Pancreas (tissue), 10 donors: ENCODE measurements around the gene DHODH. TPM values are rescaled to one million over a fixed set of nuclear protein-coding genes. Genes with fewer than 3 reads are reported as not detected.
A peak's percentile ranks its signal among the peaks of the same experiment; 100 is the strongest.
"Not testable (repeated sequence)": the region's sequence is repeated elsewhere in the genome, so short reads cannot be mapped to it uniquely, and the experiment has no call there.

Experiments
- ATAC-seq, 4 donors: fragments of 200-7000 bp; cut with Tn5 transposase; one replicate each; pipeline versions ENCODE4 v1.8.0 to v1.9.1; 2020; ENCODE audit warnings: mild to moderate bottlenecking in 4 of 4, moderate library complexity in 4 of 4
- DNase-seq, 6 donors: peaks; one replicate each; pipeline ENCODE4 v3.0.0-alpha.2; 2020
- FAIRE-seq: peaks from 2 replicates; lab custom pipeline; 2012; peaks lifted over from hg19 to GRCh38; lab: Jason Lieb, UNC
- H3K27ac ChIP-seq, 4 donors: fragments of 200-600 bp; sonication (generic); 1 replicate in 3 of 4; 2 replicates in 1 of 4; pipeline versions ENCODE4 v1.5.0 to v1.8.0; 2020
- H3K27me3 ChIP-seq, 4 donors: fragments of 200-600 bp; one replicate each; pipeline ENCODE4 v1.8.0; 2021
- H3K36me3 ChIP-seq, 3 donors: fragments of 200-600 bp; sonication (generic) in 1 of 3; one replicate each; pipeline versions ENCODE4 v1.5.0 to v1.8.0; 2020 to 2021
- H3K4me1 ChIP-seq, 3 donors: fragments of 200-600 bp; one replicate each; pipeline ENCODE4 v1.8.0; 2021
- H3K4me3 ChIP-seq, 4 donors: fragments of 200-600 bp; sonication (generic) in 2 of 4; one replicate each; pipeline versions ENCODE4 v1.5.0 to v1.8.0; 2020 to 2021
- H3K9me3 ChIP-seq, 4 donors: fragments of 200-600 bp; one replicate each; pipeline ENCODE4 v1.8.0; 2021
- WGBS, 2 donors: extraction: QIAGEN DNeasy Blood & Tissue Kit; methylation state at CpG; one replicate each; pipeline ENCODE4 v1.1.7; 2013; 5-methylcytosine and 5-hydroxymethylcytosine counted together
- intact Hi-C, 3 donors: fragments of 100-400 bp; cut with DNase I; formaldehyde crosslinking; loops; one replicate each; pipeline versions ENCODE4 v1.11.1 to v1.14.2; 2022
- polyA plus RNA-seq, 2 donors: library from polyadenylated mRNA; stranded (reverse); fragments of 200-250 nt; gene quantifications; one replicate each; pipeline ENCODE4 v1.2.3, GENCODE V29; 2013
- total RNA-seq, 6 donors: library from RNA; stranded (reverse); fragmentation: NEBNext Ultra II Directional in 4 of 6; extraction: Animal tissue kit (Norgen Biotek cat#: 25700) in 4 of 6; gene quantifications; one replicate each; pipeline versions ENCODE4 v1.2.1 to v1.2.4, GENCODE V29; 2021 to 2023
- TF ChIP-seq, protein P1 (sequence below), 4 donors: fragments of 200-600 bp; sonication (generic) in 3 of 4; IDR thresholded peaks; one replicate each; pipeline versions ENCODE4 v1.5.0 to v1.8.0; 2021; ENCODE audit warnings: antibody characterized with exemption in 4 of 4
- donor health status: healthy with polysubstance abuse.
- donor health status: DM: no; HTN: no; CAD: no; lungs with moderate emphysema.
- donor health status: DM: no; HTN: no; CAD: no.
- donor health status: control.
- donor health status: control.
- donor health status: Bipolar disorder and iron deficiency.
- donor health status: DM: yes; HTN: yes; CAD: no.
- donor health status: DM: no; HTN: no; CAD: no.
- donor health status: DM: no; HTN: no; CAD: no.
- donor health status: DM: yes; HTN: yes; CAD: no.

Gene DHODH
- total and polyA plus RNA-seq, 8 donors: 2.2 to 5.2 (median 4.2) TPM

DNA sequence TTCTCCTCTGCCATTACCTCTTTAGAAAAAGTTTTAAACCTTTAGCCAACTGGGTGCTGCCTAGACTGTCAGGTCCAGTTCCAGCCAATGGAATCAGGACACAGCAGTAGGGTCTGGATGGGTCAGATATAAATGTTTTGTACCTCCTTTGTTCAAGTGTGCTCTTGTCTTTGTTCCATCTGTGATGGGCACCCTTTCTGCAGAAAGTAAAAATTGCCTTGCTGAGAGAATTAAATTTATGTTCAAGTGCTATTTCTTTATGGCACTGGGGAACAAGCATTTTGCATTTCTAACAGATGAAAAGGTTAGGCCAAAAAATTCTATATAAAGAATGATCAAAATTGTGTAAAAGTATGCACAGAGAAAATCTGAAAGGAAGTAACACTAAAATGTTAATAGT is 40.6 kb downstream of the DHODH start:
- TF ChIP-seq, protein P1, sequence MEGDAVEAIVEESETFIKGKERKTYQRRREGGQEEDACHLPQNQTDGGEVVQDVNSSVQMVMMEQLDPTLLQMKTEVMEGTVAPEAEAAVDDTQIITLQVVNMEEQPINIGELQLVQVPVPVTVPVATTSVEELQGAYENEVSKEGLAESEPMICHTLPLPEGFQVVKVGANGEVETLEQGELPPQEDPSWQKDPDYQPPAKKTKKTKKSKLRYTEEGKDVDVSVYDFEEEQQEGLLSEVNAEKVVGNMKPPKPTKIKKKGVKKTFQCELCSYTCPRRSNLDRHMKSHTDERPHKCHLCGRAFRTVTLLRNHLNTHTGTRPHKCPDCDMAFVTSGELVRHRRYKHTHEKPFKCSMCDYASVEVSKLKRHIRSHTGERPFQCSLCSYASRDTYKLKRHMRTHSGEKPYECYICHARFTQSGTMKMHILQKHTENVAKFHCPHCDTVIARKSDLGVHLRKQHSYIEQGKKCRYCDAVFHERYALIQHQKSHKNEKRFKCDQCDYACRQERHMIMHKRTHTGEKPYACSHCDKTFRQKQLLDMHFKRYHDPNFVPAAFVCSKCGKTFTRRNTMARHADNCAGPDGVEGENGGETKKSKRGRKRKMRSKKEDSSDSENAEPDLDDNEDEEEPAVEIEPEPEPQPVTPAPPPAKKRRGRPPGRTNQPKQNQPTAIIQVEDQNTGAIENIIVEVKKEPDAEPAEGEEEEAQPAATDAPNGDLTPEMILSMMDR (IDR thresholded peaks at IDR 0.05): no peak
- H3K4me1 ChIP-seq: peaks cover 0 to 9% (median 0%) of the 10 kb centered on the region in 3 donors
- H3K27me3 ChIP-seq: no peaks in the 10 kb centered on the region
- DNase-seq (no peak), FAIRE-seq (no peak), ATAC-seq (no peak)
- H3K27ac ChIP-seq: no peak overlapping the region
- no peaks in the 10 kb centered on the region for H3K36me3 ChIP-seq
- no peaks in the 10 kb centered on the region for H3K9me3 ChIP-seq
- H3K4me3 ChIP-seq: no peak overlapping the region
- intact Hi-C loops: no loop called here

DNA sequence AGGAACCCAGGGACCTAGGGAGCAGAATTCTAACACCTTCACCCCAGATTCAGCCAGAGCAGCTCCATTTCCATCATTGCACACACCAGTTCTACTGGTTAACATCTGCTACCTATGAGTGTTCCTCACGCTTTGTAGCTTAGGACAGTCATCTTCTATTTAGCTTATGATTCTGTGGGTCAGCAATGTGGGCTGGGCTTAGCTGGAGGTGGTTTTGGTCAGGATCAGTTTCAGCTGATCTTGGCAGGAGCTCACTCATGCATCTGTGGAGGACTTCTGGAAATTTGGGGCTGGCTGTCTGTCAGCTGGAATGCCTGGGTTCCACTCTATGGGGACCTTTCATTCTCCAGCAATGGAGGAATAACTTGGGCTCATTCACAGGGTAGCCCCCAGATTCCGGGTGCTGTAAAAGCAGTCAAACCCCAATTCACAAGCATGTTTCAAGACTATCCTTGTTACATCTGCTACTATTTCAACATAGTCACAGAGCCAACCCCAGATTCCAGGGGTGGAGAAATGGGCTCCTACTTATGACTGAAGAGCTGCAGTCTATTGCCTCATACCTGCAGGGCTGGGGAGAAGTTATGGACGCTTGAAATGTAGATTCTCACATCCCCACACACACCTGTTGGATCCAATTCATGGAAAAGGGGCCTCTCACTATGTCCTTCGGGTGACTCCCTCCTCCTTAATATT is 42.4 kb downstream of the DHODH start:
- DNase-seq (no peak), FAIRE-seq (no peak), ATAC-seq (peak in 1 of 4 donors; percentile 67)
- no peak overlapping the region for H3K4me3 ChIP-seq
- 81 to 82% methylated on average over 4 of the region's 4 CpGs for WGBS, 2 donors
- no peaks in the 10 kb centered on the region for H3K4me1 ChIP-seq
- no peaks in the 10 kb centered on the region for H3K9me3 ChIP-seq
- no peaks in the 10 kb centered on the region for H3K36me3 ChIP-seq
- H3K27me3 ChIP-seq: no peaks in the 10 kb centered on the region
- intact Hi-C loops: no loop called here
- TF ChIP-seq, protein P1 (IDR thresholded peaks at IDR 0.05): no peak
- H3K27ac ChIP-seq: no peak overlapping the region

DNA sequence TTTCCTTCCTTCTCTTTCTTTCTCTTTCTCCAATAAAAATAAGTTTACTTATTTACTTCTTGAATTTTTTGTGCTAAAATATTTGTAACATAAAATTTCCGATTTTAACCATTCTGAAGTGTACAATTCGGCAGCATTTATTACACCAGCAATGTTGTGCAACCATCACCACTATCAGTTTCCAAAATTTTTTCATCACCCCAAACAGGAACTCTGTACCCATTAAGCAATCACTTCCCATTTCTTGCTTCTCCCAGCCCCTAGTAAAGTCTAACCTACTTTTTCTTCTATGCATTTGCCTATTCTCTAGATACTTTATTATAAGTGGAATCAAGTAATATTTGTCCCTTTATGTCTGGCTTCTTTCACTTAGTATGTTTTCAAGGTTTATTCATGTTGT is 43.3 kb downstream of the DHODH start:
- 87 to 95% methylated on average over 2 of the region's 2 CpGs for WGBS, 2 donors
- ATAC-seq: peak in 1 of 4 donors; percentile 64
- TF ChIP-seq, protein P1 (IDR thresholded peaks at IDR 0.05): no peak
- no peak overlapping the region for H3K27ac ChIP-seq
- DNase-seq: no peak
- H3K36me3 ChIP-seq: no peaks in the 10 kb centered on the region
- H3K4me3 ChIP-seq: no peak overlapping the region
- intact Hi-C loops: no loop called here
- no peaks in the 10 kb centered on the region for H3K4me1 ChIP-seq
- FAIRE-seq: no peak
- no peaks in the 10 kb centered on the region for H3K27me3 ChIP-seq
- H3K9me3 ChIP-seq: no peaks in the 10 kb centered on the region

DNA sequence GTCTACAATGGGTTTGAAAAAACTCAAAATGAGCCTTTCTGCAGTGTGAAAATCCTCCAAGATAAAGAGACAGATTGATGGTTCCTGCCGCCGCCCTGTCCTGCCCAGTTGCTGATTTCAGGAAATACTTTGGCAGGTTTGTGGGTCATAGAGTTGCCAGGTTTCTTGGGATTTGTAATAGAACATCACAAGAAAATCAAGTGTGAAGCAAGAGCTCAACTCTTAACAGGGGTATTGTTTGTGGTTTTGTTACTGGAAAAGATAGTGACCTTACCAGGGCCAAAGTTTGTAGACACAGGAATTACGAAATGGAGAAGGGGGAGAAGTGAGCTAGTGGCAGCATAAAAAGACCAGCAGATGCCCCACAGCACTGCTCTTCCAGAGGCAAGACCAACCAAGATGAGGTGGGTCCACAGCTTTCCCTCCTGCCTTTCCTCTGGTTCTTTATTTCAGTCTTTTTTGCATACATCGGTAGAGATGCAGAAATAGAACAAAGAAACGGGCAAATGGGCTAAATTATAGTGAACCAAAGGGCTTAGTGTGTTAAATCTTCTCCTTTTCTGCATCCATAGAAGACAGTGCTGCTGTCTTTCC is 45.8 kb downstream of the DHODH start, which contains the start of gene HP:
Gene HP, plus strand, starts transcription at position 252 of the 594 bp plus-strand sequence. Its CDS starts 148 bp downstream, at position 400.
- H3K4me1 ChIP-seq, FAIRE-seq, H3K36me3 ChIP-seq, H3K9me3 ChIP-seq, DNase-seq, ATAC-seq, H3K4me3 ChIP-seq, H3K27me3 ChIP-seq, intact Hi-C loops, H3K27ac ChIP-seq: not testable (repeated sequence)
- 86 to 91% methylated on average over 5 of the region's 5 CpGs for WGBS, 2 donors

DNA sequence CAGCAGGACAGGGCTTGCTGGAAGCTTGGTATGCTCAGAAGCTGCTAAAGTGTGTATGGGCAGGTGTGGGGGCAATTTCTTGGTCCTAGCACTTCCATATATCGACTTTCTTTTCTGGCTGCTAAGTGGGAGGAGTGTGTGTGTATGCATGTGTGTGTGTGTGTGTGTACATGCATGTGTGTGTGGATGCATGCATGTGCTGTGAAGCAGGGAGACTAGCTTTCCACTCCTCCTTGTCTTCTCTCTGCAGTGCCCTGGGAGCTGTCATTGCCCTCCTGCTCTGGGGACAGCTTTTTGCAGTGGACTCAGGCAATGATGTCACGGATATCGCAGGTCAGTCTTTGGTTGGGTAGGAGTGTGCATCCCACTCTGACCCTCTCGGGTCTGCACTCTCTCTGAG is 47.4 kb downstream of the DHODH start:
- ATAC-seq (no peak), FAIRE-seq (no peak), DNase-seq (no peak)
- Histone ChIP-seq H3K4me3 (no peak overlapping the region), H3K36me3 (no peaks in the 10 kb centered on the region), H3K9me3 (no peaks in the 10 kb centered on the region), H3K27me3 (no peaks in the 10 kb centered on the region), H3K27ac (no peak overlapping the region), H3K4me1 (no peaks in the 10 kb centered on the region)
- intact Hi-C loops: no loop called here
- TF ChIP-seq, protein P1 (IDR thresholded peaks at IDR 0.05): no peak
- WGBS, 2 donors: 89 to 92% methylated on average over 4 of the region's 4 CpGs

DNA sequence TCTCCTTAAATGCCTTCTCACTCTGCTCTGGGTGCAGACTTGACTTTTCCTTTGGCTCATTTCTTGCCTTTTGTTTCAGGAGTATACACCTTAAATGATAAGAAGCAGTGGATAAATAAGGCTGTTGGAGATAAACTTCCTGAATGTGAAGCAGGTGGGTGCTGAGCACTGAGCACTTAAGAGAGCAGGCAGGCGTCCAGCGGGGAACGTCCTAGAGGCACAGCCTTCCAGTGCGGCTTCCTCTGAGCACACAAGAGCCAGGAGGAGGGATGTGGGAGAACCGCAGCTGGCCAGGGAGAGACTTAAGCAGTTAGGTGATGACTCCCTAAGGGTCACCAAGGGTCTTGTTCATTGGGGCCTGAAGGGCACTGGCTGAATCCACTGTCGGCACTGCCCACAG is 48.8 kb downstream of the DHODH start:
- DNase-seq, H3K4me3 ChIP-seq, H3K4me1 ChIP-seq, H3K36me3 ChIP-seq, intact Hi-C loops, FAIRE-seq, H3K27ac ChIP-seq, H3K27me3 ChIP-seq, H3K9me3 ChIP-seq: not testable (repeated sequence)
- 36 to 47% methylated on average over 1 to 2 of the region's 6 CpGs for WGBS, 2 donors
- ATAC-seq: peak in 3 of 4 donors; percentile 35 to 80 (median 59)

DNA sequence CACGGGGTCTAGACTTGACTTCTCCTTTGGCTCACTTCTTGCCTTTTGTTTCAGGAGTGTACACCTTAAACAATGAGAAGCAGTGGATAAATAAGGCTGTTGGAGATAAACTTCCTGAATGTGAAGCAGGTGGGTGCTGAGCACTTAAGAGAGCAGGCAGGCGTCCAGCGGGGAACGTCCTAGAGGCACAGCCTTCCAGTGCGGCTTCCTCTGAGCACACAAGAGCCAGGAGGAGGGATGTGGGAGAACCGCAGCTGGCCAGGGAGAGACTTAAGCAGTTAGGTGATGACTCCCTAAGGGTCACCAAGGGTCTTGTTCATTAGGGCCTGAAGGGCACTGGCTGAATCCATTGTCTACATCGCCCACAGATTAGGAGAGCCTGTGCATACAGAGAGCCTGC is 50.5 kb downstream of the DHODH start:
- H3K27me3 ChIP-seq, FAIRE-seq: not testable (repeated sequence)

More for the DNA sequence above, 50.5 kb downstream of the DHODH start:
- H3K4me1 ChIP-seq, H3K36me3 ChIP-seq, H3K9me3 ChIP-seq, H3K27ac ChIP-seq, intact Hi-C loops, DNase-seq, H3K4me3 ChIP-seq: not testable (repeated sequence)
- peak in 2 of 4 donors; percentile 35 to 58 for ATAC-seq
- WGBS, 2 donors: 72 to 84% methylated on average over 6 to 7 of the region's 7 CpGs
